ENCODE data around the gene KIN. TPM values are rescaled to one million over a fixed set of nuclear protein-coding genes. Genes with fewer than 3 reads are reported as not detected.

KIN gene
- polyA plus RNA-seq, 1 of the 3 experiments (the other 2 are of a cell fraction) = 3.2 TPM

DNA sequence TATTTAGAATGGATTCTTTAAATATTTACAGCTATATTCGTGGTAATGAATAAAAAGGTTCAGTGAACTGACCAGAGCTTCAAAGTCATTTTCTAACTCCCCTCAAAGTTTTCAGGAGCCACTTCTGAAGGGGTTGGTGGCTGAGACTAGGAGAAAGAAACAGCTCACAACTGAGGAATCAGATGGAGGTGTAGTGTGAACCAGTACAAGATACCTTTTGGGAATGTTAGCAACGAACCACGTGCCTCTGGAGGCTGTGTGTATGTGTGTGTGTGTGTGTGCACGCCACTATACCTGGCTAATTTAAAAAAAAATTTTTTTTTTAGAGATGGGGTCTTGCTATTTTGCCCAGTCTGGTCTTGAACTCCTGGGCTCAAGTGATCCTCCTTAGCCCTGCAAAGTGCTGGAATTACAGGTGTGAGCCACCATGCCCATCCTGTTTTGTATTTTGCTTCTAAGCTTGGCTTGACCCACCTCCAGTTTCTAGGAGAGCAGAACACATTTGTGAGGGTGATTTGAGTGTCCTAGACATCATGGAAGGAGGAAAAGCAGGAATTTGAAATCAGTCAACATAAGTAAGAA lies 21.0 kb upstream of the KIN start:
- no peak overlapping the region for H3K4me3 ChIP-seq (ENCODE audit: low read depth in 2 of 2, low read length in 1 of 2)
- 73% methylated on average over 4 of the region's 4 CpGs for WGBS (ENCODE audit: low lambda C conversion rate)
- no peaks in the 10 kb centered on the region for H3K27me3 ChIP-seq (ENCODE audit: insufficient read depth)
- ChIA-PET POLR2A (interaction anchor here (1.5 to 1.7 kb wide), 2 partner anchors 9 to 21 kb away, joined by 3 to 5 read pairs; partner anchors contain the start of genes ATP5F1C, KIN and TAF3), CTCF (interaction anchor here (0.6 to 2.2 kb wide), 4 partner anchors 10 to 58 kb away, joined by 3 to 12 read pairs (median 4); partner anchors contain the start of gene TAF3)
- no peaks in the 10 kb centered on the region for H3K9me2 ChIP-seq
- no peaks in the 10 kb centered on the region for H3K79me2 ChIP-seq (ENCODE audit: insufficient read depth)
- no peak overlapping the region for H3K9ac ChIP-seq
- H3K27ac ChIP-seq (ENCODE audit: low read depth in 2 of 2, low read length in 1 of 2) = no peak overlapping the region
- peaks cover 9% of the 10 kb centered on the region for H3F3A ChIP-seq (replicated peaks; ENCODE audit: insufficient read depth)
- no peaks in the 10 kb centered on the region for H3K4me1 ChIP-seq (ENCODE audit: control insufficient read depth in 1 of 2, insufficient read depth in 2 of 2, low read depth in 1 of 2, low read length in 1 of 2)
- H4K20me1 ChIP-seq (ENCODE audit: insufficient read depth) = no peaks in the 10 kb centered on the region; the same call in 1 of the 2 replicates
- H3K36me3 ChIP-seq (replicated peaks in 1 of 2; ENCODE audit: control insufficient read depth in 1 of 2, insufficient read depth in 2 of 2, low read length in 1 of 2) = peaks cover 34% of the 10 kb centered on the region in 2 experiments
- DNase-seq = no peak
- no peak overlapping the region for H3K4me2 ChIP-seq
- TF ChIP-seq, protein P1, sequence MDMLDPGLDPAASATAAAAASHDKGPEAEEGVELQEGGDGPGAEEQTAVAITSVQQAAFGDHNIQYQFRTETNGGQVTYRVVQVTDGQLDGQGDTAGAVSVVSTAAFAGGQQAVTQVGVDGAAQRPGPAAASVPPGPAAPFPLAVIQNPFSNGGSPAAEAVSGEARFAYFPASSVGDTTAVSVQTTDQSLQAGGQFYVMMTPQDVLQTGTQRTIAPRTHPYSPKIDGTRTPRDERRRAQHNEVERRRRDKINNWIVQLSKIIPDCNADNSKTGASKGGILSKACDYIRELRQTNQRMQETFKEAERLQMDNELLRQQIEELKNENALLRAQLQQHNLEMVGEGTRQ (IDR thresholded peaks at IDR 0.05; ENCODE audit: borderline replicate concordance, low read depth, low read length) = no peak
- TF ChIP-seq, protein P2, sequence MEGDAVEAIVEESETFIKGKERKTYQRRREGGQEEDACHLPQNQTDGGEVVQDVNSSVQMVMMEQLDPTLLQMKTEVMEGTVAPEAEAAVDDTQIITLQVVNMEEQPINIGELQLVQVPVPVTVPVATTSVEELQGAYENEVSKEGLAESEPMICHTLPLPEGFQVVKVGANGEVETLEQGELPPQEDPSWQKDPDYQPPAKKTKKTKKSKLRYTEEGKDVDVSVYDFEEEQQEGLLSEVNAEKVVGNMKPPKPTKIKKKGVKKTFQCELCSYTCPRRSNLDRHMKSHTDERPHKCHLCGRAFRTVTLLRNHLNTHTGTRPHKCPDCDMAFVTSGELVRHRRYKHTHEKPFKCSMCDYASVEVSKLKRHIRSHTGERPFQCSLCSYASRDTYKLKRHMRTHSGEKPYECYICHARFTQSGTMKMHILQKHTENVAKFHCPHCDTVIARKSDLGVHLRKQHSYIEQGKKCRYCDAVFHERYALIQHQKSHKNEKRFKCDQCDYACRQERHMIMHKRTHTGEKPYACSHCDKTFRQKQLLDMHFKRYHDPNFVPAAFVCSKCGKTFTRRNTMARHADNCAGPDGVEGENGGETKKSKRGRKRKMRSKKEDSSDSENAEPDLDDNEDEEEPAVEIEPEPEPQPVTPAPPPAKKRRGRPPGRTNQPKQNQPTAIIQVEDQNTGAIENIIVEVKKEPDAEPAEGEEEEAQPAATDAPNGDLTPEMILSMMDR (IDR thresholded peaks at IDR 0.05) = no peak
- TF ChIP-seq, protein P3, sequence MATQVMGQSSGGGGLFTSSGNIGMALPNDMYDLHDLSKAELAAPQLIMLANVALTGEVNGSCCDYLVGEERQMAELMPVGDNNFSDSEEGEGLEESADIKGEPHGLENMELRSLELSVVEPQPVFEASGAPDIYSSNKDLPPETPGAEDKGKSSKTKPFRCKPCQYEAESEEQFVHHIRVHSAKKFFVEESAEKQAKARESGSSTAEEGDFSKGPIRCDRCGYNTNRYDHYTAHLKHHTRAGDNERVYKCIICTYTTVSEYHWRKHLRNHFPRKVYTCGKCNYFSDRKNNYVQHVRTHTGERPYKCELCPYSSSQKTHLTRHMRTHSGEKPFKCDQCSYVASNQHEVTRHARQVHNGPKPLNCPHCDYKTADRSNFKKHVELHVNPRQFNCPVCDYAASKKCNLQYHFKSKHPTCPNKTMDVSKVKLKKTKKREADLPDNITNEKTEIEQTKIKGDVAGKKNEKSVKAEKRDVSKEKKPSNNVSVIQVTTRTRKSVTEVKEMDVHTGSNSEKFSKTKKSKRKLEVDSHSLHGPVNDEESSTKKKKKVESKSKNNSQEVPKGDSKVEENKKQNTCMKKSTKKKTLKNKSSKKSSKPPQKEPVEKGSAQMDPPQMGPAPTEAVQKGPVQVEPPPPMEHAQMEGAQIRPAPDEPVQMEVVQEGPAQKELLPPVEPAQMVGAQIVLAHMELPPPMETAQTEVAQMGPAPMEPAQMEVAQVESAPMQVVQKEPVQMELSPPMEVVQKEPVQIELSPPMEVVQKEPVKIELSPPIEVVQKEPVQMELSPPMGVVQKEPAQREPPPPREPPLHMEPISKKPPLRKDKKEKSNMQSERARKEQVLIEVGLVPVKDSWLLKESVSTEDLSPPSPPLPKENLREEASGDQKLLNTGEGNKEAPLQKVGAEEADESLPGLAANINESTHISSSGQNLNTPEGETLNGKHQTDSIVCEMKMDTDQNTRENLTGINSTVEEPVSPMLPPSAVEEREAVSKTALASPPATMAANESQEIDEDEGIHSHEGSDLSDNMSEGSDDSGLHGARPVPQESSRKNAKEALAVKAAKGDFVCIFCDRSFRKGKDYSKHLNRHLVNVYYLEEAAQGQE (IDR thresholded peaks at IDR 0.05; ENCODE audit: low read depth, low read length) = no peak
- TF ChIP-seq, protein P4, sequence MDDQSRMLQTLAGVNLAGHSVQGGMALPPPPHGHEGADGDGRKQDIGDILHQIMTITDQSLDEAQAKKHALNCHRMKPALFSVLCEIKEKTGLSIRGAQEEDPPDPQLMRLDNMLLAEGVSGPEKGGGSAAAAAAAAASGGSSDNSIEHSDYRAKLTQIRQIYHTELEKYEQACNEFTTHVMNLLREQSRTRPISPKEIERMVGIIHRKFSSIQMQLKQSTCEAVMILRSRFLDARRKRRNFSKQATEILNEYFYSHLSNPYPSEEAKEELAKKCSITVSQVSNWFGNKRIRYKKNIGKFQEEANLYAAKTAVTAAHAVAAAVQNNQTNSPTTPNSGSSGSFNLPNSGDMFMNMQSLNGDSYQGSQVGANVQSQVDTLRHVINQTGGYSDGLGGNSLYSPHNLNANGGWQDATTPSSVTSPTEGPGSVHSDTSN (IDR thresholded peaks at IDR 0.05) = no peak
- TF ChIP-seq IRF3 (IDR thresholded peaks at IDR 0.05; ENCODE audit: low read depth, low read length) (no peak), FOXM1 (IDR thresholded peaks at IDR 0.05; ENCODE audit: low read depth) (no peak), TCF12 (IDR thresholded peaks at IDR 0.05) (no peak), MEF2A (IDR thresholded peaks at IDR 0.05; ENCODE audit: borderline replicate concordance, low read depth) (no peak), ZBTB33 (IDR thresholded peaks at IDR 0.05; ENCODE audit: borderline replicate concordance, low read depth) (no peak)
- H2AFZ ChIP-seq (ENCODE audit: low read depth) = no peak overlapping the region
- H3K9me3 ChIP-seq = no peaks in the 10 kb centered on the region

All from SK-N-SH (cell line).